Measurements from ENCODE around the gene LZTR1.

The LZTR1 gene

DNA sequence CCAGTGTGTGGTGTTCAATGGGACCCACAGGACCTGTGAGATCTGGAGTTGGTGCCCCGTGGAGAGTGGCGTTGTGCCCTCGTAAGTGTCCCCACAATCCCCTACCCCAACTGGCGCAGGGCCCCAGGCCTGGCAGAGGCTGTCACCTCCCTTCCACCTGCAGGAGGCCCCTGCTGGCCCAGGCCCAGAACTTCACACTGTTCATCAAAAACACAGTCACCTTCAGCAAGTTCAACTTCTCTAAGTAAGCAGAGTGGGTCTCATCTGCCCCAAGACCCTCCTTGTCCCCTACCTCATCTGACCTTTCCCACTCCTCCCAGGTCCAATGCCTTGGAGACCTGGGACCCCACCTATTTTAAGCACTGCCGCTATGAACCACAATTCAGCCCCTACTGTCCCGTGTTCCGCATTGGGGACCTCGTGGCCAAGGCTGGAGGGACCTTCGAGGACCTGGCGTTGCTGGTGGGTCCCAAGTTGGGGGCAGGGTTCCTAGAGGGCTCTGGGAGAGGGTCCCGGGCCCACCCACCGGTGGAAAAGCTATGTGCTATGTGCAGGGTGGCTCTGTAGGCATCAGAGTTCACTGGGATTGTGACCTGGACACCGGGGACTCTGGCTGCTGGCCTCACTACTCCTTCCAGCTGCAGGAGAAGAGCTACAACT is 41.0 kb downstream of the LZTR1 start:
- TF ChIP-seq, protein P1, sequence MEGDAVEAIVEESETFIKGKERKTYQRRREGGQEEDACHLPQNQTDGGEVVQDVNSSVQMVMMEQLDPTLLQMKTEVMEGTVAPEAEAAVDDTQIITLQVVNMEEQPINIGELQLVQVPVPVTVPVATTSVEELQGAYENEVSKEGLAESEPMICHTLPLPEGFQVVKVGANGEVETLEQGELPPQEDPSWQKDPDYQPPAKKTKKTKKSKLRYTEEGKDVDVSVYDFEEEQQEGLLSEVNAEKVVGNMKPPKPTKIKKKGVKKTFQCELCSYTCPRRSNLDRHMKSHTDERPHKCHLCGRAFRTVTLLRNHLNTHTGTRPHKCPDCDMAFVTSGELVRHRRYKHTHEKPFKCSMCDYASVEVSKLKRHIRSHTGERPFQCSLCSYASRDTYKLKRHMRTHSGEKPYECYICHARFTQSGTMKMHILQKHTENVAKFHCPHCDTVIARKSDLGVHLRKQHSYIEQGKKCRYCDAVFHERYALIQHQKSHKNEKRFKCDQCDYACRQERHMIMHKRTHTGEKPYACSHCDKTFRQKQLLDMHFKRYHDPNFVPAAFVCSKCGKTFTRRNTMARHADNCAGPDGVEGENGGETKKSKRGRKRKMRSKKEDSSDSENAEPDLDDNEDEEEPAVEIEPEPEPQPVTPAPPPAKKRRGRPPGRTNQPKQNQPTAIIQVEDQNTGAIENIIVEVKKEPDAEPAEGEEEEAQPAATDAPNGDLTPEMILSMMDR (IDR thresholded peaks at IDR 0.05; ENCODE audit: low read depth, low read length, missing control alignments): no peak
- no peak overlapping the region for H3K4me3 ChIP-seq (replicated peaks; ENCODE audit: low read depth, low read length)
- no peak for DNase-seq (ENCODE audit: extremely low read depth, low read depth)

DNA sequence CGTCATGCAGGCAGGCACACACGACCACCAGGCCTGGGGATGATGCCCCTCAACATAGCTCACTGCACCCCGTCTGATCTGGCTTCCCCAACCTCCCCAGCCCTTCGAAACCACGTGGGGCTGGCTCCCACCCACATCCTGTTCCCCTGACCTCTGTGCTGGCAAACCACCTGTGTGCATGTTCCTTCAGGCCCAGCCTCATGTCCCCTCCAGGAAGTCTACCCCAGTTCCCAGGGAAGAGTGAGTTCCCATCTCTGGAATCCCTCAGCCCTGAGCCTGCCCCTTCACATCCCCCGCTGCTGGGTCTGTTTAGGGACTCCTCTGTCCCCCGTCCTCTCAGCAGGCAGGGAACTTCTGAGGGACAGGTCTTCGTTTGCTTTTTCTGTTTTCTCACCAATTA is 43.2 kb downstream of the LZTR1 start:
- TF ChIP-seq, protein P1 (IDR thresholded peaks at IDR 0.05; ENCODE audit: low read depth, low read length, missing control alignments): no peak
- H3K4me3 ChIP-seq (replicated peaks; ENCODE audit: low read depth, low read length): no peak overlapping the region
- DNase-seq (ENCODE audit: extremely low read depth, low read depth): no peak

DNA sequence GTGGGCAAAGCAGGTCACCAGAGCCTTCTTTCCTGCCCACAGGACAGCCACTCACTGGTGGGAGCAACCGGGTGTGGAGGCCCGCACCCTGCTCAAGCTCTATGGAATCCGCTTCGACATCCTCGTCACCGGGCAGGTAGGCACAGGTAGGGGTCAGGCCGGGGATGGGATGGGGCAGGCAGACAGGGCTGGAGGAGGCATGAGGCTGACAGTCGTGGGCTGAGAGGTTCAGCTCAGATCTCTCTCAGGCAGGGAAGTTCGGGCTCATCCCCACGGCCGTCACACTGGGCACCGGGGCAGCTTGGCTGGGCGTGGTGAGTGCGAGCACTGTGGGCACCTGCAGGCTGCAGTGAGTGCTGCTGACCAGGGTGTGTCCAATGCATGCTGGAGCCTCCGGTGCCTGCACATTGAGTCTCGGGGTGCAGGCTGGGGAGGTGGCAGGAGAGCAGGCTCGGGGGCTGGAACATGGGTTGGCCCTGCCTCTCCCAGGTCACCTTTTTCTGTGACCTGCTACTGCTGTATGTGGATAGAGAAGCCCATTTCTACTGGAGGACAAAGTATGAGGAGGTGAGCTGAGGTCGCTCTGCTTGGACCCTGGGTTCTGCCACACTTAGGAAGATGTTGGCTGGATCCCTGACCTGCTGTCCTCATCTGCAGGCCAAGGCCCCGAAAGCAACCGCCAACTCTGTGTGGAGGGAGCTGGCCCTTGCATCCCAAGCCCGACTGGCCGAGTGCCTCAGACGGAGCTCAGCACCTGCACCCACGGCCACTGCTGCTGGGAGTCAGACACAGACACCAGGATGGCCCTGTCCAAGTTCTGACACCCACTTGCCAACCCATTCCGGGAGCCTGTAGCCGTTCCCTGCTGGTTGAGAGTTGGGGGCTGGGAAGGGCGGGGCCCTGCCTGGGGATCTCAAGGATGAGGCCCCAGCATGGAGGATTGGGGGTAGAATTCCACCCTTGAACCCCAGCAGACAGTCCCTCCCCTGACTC is 44.0 kb downstream of the LZTR1 start:
- H3K4me3 ChIP-seq (replicated peaks; ENCODE audit: low read depth, low read length): no peak overlapping the region
- no peak for DNase-seq (ENCODE audit: extremely low read depth, low read depth)
- TF ChIP-seq, protein P1 (IDR thresholded peaks at IDR 0.05; ENCODE audit: low read depth, low read length, missing control alignments): no peak

DNA sequence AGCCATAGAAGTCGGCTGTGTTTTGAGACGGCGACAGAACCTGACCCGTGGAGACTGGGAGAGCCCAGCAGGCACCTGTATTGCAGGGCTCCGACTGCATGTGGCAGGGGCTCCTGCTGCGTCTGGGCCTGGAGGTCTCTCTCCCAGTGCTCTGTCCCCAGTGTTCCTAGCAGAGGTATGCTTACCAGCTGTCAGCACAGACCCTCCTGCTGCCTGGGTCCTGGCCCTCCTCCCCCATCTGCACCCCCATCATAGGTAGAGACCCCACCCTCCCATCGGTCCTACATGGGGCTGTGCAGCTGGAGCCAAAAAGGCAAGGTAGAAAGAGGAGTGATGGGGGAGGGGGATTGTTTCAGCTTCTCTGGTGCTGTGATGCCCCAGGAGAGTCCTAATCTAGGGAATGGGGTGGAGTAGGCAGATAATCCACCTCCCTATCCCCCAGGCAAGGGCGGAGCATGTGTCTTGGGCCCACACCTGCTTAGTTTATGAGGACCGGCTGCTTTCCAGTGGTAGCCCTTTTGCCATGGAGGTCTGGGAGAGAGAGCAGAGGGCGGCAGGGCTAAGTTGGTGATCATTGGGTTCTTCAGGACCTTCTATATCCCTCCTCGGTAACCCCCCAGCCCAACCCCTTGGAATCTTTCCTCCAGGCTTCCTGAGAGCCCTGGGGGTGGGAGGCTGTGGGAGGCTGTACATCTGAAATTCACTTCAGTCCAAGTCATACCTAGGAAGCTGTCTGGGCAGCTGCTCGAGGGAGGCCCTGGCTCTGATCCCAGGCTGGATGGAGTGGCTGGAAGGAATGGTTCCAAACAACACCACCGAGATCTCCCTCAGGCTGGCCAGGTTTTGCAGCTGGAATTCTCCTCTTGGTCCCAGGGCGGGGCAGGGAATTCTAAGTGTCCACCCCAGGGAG is 44.9 kb downstream of the LZTR1 start:
- no peak overlapping the region for H3K4me3 ChIP-seq (replicated peaks; ENCODE audit: low read depth, low read length)
- DNase-seq (ENCODE audit: extremely low read depth, low read depth): no peak
- TF ChIP-seq, protein P1 (IDR thresholded peaks at IDR 0.05; ENCODE audit: low read depth, low read length, missing control alignments): no peak

DNA sequence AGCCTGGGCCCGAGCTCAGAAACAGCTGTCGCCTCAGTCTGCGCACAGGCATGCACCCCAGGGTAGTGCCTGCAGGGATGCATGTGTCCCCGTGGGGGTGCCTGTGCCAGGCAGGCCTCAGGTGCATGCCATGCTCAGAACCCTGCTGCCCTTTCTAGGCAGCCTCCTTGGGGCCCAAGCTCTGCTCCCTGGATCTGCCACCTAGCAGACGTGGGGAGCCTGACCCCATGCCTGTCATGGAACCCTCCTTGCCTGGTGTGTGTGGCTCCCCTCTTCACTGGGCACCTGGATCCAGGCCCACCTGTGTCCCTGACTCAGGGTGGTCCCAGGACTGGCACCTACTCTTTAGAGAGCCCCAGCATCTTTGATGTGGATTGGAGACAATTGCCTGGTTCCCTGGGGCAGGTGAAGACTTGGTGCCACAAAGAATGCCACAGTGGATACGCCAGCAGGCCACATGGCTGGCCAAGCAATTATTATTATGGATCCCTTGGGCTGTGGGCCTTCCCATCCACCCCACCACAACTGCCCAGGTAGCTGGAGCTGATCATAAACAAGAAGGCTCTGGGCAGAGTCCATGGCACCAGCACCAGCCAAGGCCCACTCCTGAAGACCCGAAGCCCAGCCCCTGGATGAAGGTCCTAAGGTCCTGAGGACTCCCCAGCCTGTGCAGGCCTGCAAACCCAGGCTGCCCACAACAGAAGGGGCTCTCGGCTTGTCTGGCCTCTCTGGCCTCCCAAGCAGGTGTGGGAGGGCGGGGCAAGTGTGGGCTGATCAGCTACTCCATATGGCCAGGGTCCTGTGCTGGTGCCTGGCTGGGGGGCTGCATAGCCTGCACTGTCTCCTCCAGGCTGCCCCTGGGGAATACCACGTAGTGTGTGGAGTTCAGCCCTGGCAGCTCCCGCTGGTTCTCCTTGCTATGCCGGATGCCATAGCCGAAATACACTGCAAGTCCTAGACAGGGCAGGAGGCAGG is 46.5 kb downstream of the LZTR1 start:
- TF ChIP-seq, protein P1 (IDR thresholded peaks at IDR 0.05; ENCODE audit: low read depth, low read length, missing control alignments): no peak
- no peak for DNase-seq (ENCODE audit: extremely low read depth, low read depth)
- H3K4me3 ChIP-seq (replicated peaks; ENCODE audit: low read depth, low read length): no peak overlapping the region
